CD4-positive, alpha-beta T cell (primary cell): Measurements from ENCODE around the gene CHRNA9. TPM values are rescaled to one million over a fixed set of nuclear protein-coding genes. Genes with fewer than 3 reads are reported as not detected.

Experiments
- ATAC-seq: fragments of 200-7000 bp; cut with Tn5 transposase; one replicate; pipeline ENCODE4 v1.10.0; 2022; ENCODE audit warnings: mild to moderate bottlenecking; ENCODE audit not compliant: poor library complexity
- CTCF ChIA-PET: fragments of 350-600 bp; sonication (Branson Sonifier 250); formaldehyde crosslinking; loops from one replicate; lab custom pipeline; 2021; ENCODE audit warnings: antibody characterized with exemption, inconsistent platforms; lab: Charles Lee
- POLR2A ChIA-PET: fragments of 350-600 bp; sonication (Branson Sonifier 250); formaldehyde crosslinking; loops from one replicate; lab custom pipeline; 2021; ENCODE audit warnings: antibody characterized with exemption, inconsistent platforms; lab: Charles Lee
- DNase-seq, 14 experiments: peaks; one replicate each; pipeline ENCODE4 v3.0.0-alpha.2; 2013 to 2020; ENCODE audit warnings: mixed read lengths in 2 of 14
- H3K27ac ChIP-seq, 2 donors: one replicate each; pipeline versions ENCODE4 v1.5.1 to v1.7.0; 2013; ENCODE audit warnings: low read length in 2 of 2, low read depth in 1 of 2, mild to moderate bottlenecking in 1 of 2
- H3K27me3 ChIP-seq, 2 experiments: 1 replicate in 1 of 2; 2 replicates in 1 of 2; pipeline versions ENCODE4 v1.6.1 to v1.7.0; 2013; ENCODE audit warnings: low read length in 2 of 2, control low read depth in 1 of 2, mild to moderate bottlenecking in 1 of 2, moderate library complexity in 1 of 2; ENCODE audit not compliant: insufficient read depth in 2 of 2, control insufficient read depth in 1 of 2
- H3K36me3 ChIP-seq: one replicate; pipeline ENCODE4 v1.6.1; 2013; ENCODE audit warnings: low read length, control low read depth; ENCODE audit not compliant: insufficient read depth
- H3K4me1 ChIP-seq: one replicate; pipeline ENCODE4 v1.6.1; 2013; ENCODE audit warnings: low read length, control low read depth; ENCODE audit not compliant: insufficient read depth
- H3K4me3 ChIP-seq: one replicate; pipeline ENCODE4 v1.5.1; 2013; ENCODE audit warnings: mild to moderate bottlenecking, low read length, moderate library complexity
- H3K9me3 ChIP-seq, 2 experiments: 1 replicate in 1 of 2; 2 replicates in 1 of 2; pipeline versions ENCODE4 v1.6.1 to v1.7.0; 2013; ENCODE audit warnings: low read length in 2 of 2, mild to moderate bottlenecking in 2 of 2, control low read depth in 1 of 2, moderate library complexity in 1 of 2; ENCODE audit not compliant: control insufficient read depth in 1 of 2, insufficient read depth in 1 of 2
- H3K27ac Mint-ChIP-seq: one replicate; pipeline ENCODE4 v1.8.0; 2020; ENCODE audit warnings: mixed read lengths
- H3K27me3 Mint-ChIP-seq: one replicate; pipeline ENCODE4 v1.8.0; 2021; ENCODE audit warnings: mixed read lengths
- H3K36me3 Mint-ChIP-seq: one replicate; pipeline ENCODE4 v1.8.0; 2021; ENCODE audit warnings: low read depth, mixed read lengths
- H3K4me1 Mint-ChIP-seq: one replicate; pipeline ENCODE4 v1.8.0; 2021; ENCODE audit warnings: low read depth, mixed read lengths
- H3K4me3 Mint-ChIP-seq: one replicate; pipeline ENCODE4 v1.8.0; 2020; ENCODE audit warnings: mild to moderate bottlenecking, mixed read lengths
- H3K9me3 Mint-ChIP-seq: one replicate; pipeline ENCODE4 v1.8.0; 2020; ENCODE audit warnings: mixed read lengths
- intact Hi-C, 2 experiments: fragments of 100-400 bp; cut with DNase I in 1 of 2; cut with micrococcal nuclease in 1 of 2; formaldehyde crosslinking; loops; one replicate each; pipeline versions ENCODE4 v1.15.1 to v1.9.0; 2023 to 2025; cut with DNase I, micrococcal nuclease
- total RNA-seq, 174 experiments: library from RNA in 2 of 174; stranded (reverse) in 2 of 174; gene quantifications; one replicate each; pipeline ENCODE4 v1.2.3 and lab custom pipeline; 2021 to 2026
- TF ChIP-seq, protein P1 (sequence below): fragments of 200-600 bp; IDR thresholded peaks from one replicate; pipeline ENCODE4 v1.8.0; 2022; ENCODE audit warnings: antibody characterized with exemption, mild to moderate bottlenecking

Gene CHRNA9
- total RNA-seq, 2 experiments from 2014 or later, result not detected

DNA sequence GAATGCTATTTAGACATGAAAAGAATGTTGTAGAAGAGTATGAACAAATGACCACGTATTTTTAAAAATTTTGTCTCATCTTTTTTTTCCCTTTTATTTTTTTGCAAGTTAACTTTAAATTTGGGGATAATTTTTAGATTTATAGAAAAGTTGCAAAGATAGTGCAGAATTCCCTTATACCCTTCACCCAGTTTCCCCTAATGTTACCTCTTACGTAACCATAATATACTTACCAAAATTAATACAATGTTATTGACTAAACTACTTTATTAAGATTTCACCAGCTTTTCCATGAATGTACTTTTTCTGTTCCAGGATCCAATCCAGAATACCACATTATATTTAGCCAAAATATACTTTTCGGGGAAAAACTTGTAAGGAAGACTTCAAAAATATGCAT is 12.3 kb downstream of the CHRNA9 start:
- Histone ChIP-seq H3K27me3 (peaks cover 0 to 2% of the 10 kb centered on the region in 2 experiments), H3K36me3 (no peaks in the 10 kb centered on the region), H3K9me3 (peaks cover 0 to 3% of the 10 kb centered on the region in 2 experiments), H3K4me1 (no peaks in the 10 kb centered on the region), H3K27ac (no peak overlapping the region), H3K4me3 (no peak overlapping the region)
- TF ChIP-seq, protein P1, sequence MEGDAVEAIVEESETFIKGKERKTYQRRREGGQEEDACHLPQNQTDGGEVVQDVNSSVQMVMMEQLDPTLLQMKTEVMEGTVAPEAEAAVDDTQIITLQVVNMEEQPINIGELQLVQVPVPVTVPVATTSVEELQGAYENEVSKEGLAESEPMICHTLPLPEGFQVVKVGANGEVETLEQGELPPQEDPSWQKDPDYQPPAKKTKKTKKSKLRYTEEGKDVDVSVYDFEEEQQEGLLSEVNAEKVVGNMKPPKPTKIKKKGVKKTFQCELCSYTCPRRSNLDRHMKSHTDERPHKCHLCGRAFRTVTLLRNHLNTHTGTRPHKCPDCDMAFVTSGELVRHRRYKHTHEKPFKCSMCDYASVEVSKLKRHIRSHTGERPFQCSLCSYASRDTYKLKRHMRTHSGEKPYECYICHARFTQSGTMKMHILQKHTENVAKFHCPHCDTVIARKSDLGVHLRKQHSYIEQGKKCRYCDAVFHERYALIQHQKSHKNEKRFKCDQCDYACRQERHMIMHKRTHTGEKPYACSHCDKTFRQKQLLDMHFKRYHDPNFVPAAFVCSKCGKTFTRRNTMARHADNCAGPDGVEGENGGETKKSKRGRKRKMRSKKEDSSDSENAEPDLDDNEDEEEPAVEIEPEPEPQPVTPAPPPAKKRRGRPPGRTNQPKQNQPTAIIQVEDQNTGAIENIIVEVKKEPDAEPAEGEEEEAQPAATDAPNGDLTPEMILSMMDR, result no peak
- POLR2A ChIA-PET, result no interaction called here
- no peak overlapping the region for H3K27ac Mint-ChIP-seq
- ATAC-seq (no peak), DNase-seq (no peak)
- intact Hi-C loops, result no loop called here
- H3K27me3 Mint-ChIP-seq, result peaks cover 4% of the 10 kb centered on the region
- CTCF ChIA-PET, result no interaction called here
- H3K4me1 Mint-ChIP-seq, result peaks cover 7% of the 10 kb centered on the region
- H3K36me3 Mint-ChIP-seq, result no peaks in the 10 kb centered on the region
- H3K4me3 Mint-ChIP-seq, result no peak overlapping the region
- H3K9me3 Mint-ChIP-seq, result peaks cover 4% of the 10 kb centered on the region

DNA sequence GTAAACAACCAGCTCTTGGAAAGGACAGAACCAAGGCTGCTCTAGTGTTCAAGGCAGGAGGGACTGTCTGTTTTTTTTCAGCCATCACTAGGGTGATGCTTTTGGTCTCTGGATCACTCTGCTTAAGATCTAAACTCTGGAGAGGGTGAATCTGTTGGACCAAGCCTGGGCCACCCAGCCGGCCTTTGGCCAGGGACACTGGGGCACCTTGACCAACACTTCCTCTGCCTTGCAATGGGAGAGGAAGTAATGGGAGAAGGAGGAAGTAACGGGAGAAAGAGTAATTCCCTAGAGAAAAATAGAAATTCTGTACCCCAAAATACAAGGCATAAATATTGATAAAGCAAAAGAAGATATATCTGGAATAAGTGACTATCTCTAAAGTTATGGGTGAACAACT is 12.9 kb downstream of the CHRNA9 start:
- peaks cover 0 to 2% of the 10 kb centered on the region in 2 experiments for H3K27me3 ChIP-seq
- H3K4me1 ChIP-seq, result no peaks in the 10 kb centered on the region
- ATAC-seq (no peak), DNase-seq (no peak)
- H3K27me3 Mint-ChIP-seq, result peaks cover 4% of the 10 kb centered on the region
- H3K4me3 Mint-ChIP-seq, result no peak overlapping the region
- no peak overlapping the region for H3K27ac Mint-ChIP-seq
- H3K4me1 Mint-ChIP-seq, result peaks cover 7% of the 10 kb centered on the region
- ChIA-PET CTCF (no interaction called here), POLR2A (no interaction called here)
- peaks cover 0 to 3% of the 10 kb centered on the region in 2 experiments for H3K9me3 ChIP-seq
- H3K9me3 Mint-ChIP-seq, result peaks cover 3% of the 10 kb centered on the region
- TF ChIP-seq, protein P1, result no peak
- no peaks in the 10 kb centered on the region for H3K36me3 Mint-ChIP-seq
- no peak overlapping the region for H3K4me3 ChIP-seq
- intact Hi-C loops, result no loop called here
- no peak overlapping the region for H3K27ac ChIP-seq
- H3K36me3 ChIP-seq, result no peaks in the 10 kb centered on the region

DNA sequence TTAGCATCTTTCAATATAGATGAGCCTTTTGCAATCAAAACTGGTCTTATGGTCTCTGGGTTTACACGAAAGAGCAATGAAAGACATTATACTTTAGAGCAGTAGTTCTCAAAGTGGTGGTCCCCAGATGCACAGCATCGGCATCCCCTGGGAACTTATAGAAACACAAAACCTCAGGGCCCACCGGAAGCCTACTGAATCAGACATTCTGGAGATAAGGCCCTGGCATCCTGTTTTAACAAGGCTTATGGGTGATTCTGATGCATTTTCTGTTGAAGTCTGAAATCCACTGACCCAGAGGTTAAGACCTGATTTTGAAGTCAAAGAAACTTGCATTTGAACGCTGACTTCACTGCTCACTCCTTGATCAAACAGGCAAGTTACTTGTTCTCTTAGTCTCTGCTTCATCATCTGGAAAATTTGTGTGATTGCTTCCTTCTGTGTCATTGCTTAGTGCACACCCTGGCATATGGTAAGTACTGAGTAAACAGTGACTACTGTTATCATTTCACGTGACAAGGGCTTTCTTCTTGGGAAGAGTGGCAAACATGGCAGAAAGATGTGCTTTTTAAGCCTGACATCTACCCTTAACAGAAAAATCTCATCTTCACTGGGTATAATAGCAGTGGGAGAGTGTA is 14.5 kb downstream of the CHRNA9 start:
- ATAC-seq, result no peak
- no peak overlapping the region for H3K4me3 ChIP-seq
- no peak overlapping the region for H3K4me3 Mint-ChIP-seq
- no peak for DNase-seq
- peaks cover 3% of the 10 kb centered on the region for H3K27me3 Mint-ChIP-seq
- intact Hi-C loops, result no loop called here
- peaks cover 0 to 2% of the 10 kb centered on the region in 2 experiments for H3K27me3 ChIP-seq
- CTCF ChIA-PET, result no interaction called here
- no peak overlapping the region for H3K27ac ChIP-seq
- H3K36me3 ChIP-seq, result no peaks in the 10 kb centered on the region
- peaks cover 0 to 3% of the 10 kb centered on the region in 2 experiments for H3K9me3 ChIP-seq
- TF ChIP-seq, protein P1, result no peak
- H3K36me3 Mint-ChIP-seq, result no peaks in the 10 kb centered on the region
- POLR2A ChIA-PET, result no interaction called here
- H3K9me3 Mint-ChIP-seq, result peaks cover 3% of the 10 kb centered on the region
- no peaks in the 10 kb centered on the region for H3K4me1 ChIP-seq
- peaks cover 7% of the 10 kb centered on the region for H3K4me1 Mint-ChIP-seq
- no peak overlapping the region for H3K27ac Mint-ChIP-seq
